Right renal pelvis (tissue), 4 donors: ENCODE results near the gene RCE1. TPM values are rescaled to one million over a fixed set of nuclear protein-coding genes. Genes with fewer than 3 reads are reported as not detected.

Experiments used
- DNase-seq, 4 donors: peaks; one replicate each; pipeline ENCODE4 v3.0.0-alpha.2; 2013; ENCODE audit warnings: low read depth in 4 of 4, low spot score in 3 of 4, missing footprints in 1 of 4
- polyA plus RNA-seq, 4 donors: library from polyadenylated mRNA; unstranded; fragments of 120-200 nt; gene quantifications; one replicate each; pipeline ENCODE4 v1.2.1, GENCODE V29; 2013; ENCODE audit not compliant: insufficient read length in 4 of 4

RCE1 gene
- polyA plus RNA-seq, 4 donors = 22.0 to 29.7 (median 23.6) TPM

DNA sequence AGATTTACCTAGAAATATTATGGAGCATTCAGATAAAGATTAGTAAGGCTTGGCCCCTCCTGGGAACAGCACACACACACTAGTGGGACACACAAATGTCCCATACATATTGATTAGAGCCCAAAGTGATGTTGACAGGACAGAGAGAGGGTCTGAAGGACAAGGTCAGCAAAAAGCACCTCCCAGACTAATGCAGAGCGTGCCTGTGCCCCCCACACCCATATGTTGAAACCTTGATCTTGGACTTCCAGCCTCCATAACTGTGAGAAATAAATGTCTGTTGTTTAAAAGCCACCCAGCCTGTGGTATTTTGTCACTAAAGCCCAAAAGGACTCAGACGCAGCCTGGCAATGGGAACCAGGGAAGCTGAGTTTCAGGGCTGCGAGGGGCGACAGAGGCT lies 41.2 kb downstream of the RCE1 start:
- DNase-seq = no peak

DNA sequence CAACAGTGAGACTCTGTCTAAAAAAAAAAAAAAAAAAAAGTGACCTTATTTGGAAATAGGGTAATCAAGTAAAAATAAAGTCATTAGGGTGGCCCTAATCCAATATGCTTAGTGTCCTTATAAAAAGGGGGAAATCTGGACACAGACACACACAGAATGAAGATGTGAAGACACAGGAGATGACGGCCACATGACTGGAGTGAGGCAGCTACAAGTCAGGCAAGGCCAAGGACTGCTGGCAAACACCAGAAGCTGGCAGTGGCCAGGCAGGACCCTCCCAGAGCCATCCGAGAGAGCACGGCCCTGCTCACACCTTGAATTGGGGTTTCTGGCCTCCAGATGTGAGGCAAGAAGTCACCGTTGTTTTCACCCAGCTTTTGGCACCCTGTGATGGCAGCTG lies 42.2 kb downstream of the RCE1 start:
- no peak for DNase-seq

DNA sequence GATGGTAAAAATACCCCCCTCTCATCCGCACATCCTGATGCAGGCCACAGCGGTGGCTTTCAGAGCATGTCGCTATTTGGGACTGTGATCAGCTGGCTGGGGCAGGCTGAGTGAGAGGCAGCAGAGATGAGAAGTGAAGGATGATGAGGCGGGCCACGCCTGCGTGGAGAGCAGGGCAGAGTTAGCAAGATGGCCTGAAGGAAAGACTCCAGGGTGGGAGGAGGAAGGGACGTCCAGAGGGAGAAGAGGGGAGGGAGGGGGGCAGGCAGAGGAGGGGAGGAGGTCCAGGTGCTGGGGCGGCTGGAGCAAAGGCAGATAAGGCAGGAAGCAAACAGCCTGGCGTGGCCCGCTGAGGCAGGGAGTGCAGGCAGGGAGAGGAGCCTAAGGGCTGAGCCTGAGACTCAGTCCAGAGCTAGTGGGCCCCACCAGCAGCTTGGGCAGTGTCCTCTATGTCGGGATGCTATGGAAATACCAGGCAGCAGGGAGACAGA lies 42.8 kb downstream of the RCE1 start:
- DNase-seq = no peak

DNA sequence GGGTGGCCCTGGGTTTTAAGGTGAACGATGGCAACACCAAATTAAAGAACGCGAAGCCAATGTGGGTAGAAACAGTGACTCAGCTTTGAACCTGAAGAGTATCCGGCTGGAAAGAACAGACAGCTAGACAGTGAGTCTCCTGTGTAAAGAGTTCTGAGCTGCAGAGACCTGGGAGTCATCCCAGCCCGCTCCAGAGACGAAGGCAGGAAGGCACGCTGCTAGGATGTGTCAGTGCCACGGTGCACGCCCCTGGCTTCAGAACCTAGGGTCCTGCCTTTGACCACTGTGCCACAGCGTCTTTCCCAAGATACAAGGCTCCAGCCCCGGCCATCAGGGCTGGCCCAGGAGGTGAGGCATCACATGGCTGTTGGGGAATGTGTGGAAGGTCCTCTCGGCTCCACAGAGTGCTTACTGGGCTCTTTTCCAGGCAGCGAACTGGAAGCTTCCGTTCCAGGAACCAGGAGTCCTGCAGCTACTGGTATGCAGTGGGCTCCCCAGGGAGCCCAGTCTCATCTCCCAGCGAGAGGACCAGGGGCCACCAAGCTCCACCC lies 43.5 kb downstream of the RCE1 start:
- DNase-seq = no peak

DNA sequence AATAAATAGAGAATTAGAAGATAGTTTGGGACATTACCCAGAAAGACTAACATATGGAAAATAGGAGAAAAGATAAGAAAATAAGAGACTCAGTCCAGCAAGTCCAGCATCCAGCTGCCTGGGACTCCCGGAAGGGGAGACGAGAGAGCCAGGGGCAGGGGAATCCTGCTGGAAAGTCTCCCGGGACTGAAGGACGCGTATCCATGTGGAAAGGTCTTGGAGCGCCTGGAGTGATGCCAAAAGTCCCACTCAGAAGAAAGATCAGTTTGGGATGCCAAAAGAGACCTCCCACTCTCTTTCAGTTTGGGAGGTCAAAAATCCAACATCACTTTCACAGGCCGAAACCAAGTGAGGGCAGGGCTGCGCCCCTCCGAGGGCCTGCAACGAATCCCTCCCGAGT lies 44.3 kb downstream of the RCE1 start:
- no peak for DNase-seq

DNA sequence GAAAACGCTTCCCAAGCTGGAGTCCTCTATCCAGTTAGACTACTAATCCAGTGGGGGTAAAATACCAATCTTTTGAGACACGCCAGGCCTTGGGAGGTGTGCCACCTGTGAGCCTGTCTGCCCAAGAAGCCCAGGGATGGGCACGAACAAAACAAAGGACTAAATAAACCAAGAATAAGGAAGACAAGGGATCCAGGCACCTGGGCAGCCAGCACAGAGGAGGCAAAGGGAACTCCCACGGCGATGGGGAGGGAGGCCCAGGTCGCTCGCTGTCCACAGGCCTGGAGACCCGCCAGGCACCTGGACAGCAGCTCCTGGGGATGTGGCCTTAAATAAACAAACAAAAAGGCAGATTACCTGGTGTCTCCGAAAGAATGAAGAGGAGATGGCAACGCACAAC lies 45.0 kb downstream of the RCE1 start:
- no peak for DNase-seq

DNA sequence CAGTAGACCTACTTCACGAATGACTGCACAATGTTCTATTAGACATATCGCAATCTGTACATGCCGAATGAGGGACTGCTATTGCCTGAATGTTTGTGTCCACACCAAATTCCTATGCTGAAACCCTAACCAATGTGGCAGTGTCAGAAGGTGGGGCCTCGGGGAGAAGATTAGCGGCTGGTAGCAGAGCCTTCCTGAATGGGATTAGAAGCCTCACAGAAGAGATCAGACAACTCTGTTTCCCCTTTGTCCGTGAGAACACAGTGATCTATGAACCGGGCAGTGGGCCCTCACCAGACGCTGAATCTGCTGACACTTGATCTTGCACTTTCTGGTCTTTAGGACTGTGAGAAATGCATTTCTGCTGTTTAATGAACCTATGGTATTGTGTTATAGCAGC lies 46.7 kb downstream of the RCE1 start:
- DNase-seq = no peak

DNA sequence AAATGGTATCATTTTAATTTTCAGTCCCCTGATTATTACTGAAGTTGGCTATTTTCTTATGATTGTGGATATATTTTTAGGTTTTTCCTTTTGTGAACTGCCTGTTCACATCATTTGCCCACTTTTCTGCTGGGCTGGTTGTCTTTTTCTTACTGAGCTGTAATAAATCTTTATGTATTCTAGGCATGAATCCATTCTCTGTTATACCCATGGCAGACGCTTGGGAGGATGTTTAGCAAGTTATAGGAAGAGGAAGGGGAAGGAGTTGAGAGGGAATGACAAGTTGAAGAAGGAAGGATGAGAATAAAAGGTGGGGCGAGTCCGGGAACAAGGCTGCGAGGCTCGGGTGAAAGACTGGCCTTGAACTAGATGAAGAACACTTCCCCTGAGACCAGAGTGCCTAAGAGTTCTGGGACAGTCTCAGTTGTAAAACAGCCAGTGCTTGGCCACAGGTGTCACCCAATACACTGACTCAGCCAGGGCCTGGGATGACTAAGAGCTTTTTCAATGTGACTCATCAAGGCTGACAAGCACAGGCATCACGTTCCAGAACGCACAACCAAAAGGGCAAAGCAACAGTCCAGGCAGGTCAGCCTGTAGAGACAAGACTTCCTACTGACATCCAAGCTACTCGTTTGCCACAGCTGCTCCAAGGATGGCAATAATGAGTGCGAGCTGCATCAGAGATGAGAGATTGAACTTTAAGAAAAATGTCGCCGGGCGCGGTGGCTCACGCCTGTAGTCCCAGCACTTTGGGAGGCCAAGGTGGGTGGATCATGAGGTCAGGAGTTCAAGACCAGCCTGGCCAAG lies 48.8 kb downstream of the RCE1 start:
- no peak for DNase-seq

DNA sequence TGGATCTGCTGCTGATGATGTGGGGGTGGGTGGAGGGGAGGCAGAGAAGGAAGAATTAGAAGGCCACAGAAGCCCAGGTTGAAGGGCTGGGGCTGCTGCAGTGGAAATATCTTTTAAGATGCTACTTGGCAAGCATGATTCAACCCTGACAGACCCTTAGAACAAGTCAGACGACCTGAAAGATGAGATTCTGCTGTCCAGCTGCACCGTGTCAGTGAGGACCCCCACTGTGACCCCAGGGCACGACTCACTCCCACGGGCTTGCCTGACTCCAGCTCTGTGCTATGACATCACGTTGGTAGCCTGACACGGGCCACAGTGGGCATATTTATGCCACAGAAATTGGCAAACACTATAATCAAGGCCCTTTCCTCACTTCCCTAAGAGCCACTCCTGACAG lies 49.7 kb downstream of the RCE1 start:
- DNase-seq = no peak

DNA sequence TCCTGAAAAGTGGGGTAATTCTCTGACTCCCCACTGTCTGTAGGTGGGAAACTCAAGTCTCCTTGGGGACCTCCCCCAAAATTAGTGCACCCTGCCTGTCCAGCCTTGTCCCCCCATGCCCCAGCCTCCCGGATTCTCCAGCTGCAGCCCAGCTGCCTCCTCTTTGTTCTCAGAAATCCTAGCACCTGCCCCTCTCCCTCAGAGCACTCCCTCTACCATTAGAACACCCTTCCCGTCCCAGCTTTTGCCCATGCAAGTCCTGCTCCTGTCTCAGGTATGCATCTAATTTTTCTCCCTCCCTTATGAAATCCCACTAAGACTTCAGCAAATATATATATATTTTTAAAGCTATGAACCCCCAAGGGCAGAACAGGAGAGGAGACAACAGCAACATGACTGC lies 50.9 kb downstream of the RCE1 start:
- no peak for DNase-seq

Other genes starting within 250 kb of the RCE1 start
- gene RBM14, start 226.8 kb upstream of the RCE1 start, polyA plus RNA-seq = 10 to 100 TPM; 59.4 to 70.6 (median 63.8) TPM
- gene RBM4, start 204.7 kb upstream of the RCE1 start, polyA plus RNA-seq = 100 to 1,000 TPM; 242 to 263 (median 252) TPM
- 10 to 100 TPM; 58.1 to 68.9 (median 67.5) TPM for gene RBM4B, start 165.6 kb upstream of the RCE1 start, polyA plus RNA-seq
- gene SPTBN2, start 114.2 kb upstream of the RCE1 start, polyA plus RNA-seq = 10 to 100 TPM; 48.0 to 59.4 (median 52.8) TPM
- 10 to 100 TPM; 12.7 to 28.6 (median 16.7) TPM for gene LRFN4, start 13.6 kb downstream of the RCE1 start, polyA plus RNA-seq
- 10 to 100 TPM; 39.7 to 61.7 (median 48.6) TPM for gene PC, start 114.9 kb downstream of the RCE1 start, polyA plus RNA-seq
- gene C11orf86, start 131.9 kb downstream of the RCE1 start, polyA plus RNA-seq = under 1 TPM in 1 of 4 donors, not detected in 3; 0.17 TPM
- under 1 TPM; 0.18 to 0.46 (median 0.19) TPM for gene SYT12, start 179.7 kb downstream of the RCE1 start, polyA plus RNA-seq
- 10 to 100 TPM in 2 of 4 donors, 1 to 10 TPM in 2; 6.2 to 11.3 (median 9.3) TPM for gene RHOD, start 213.4 kb downstream of the RCE1 start, polyA plus RNA-seq